Aorta (tissue), 5 donors: ENCODE results near the gene NRL. TPM values are rescaled to one million over a fixed set of nuclear protein-coding genes. Genes with fewer than 3 reads are reported as not detected.

Experiments
- ATAC-seq: fragments of 200-7000 bp; cut with Tn5 transposase; one replicate; pipeline ENCODE4 v1.9.1; 2022; ENCODE audit warnings: moderate library complexity; ENCODE audit not compliant: low FRiP score
- DNase-seq, 2 donors: peaks; one replicate each; pipeline ENCODE4 v3.0.0-alpha.2; 2020
- H3K27ac ChIP-seq, 2 donors: one replicate each; pipeline ENCODE4 v1.5.1; 2013; ENCODE audit warnings: low read length in 2 of 2, mild to moderate bottlenecking in 2 of 2, moderate library complexity in 2 of 2, control low read depth in 1 of 2, inconsistent platforms in 1 of 2, low read depth in 1 of 2
- H3K27me3 ChIP-seq, 2 donors: one replicate each; pipeline ENCODE4 v1.6.1; 2013; ENCODE audit warnings: control low read depth in 1 of 2, low read length in 1 of 2, mild to moderate bottlenecking in 1 of 2, moderate library complexity in 1 of 2; ENCODE audit not compliant: insufficient read depth in 2 of 2, control insufficient read depth in 1 of 2
- H3K36me3 ChIP-seq, 2 donors: one replicate each; pipeline ENCODE4 v1.6.1; 2013; ENCODE audit warnings: control low read depth in 1 of 2, low read length in 1 of 2, mild to moderate bottlenecking in 1 of 2; ENCODE audit not compliant: insufficient read depth in 2 of 2, control insufficient read depth in 1 of 2
- H3K4me1 ChIP-seq, 2 donors: one replicate each; pipeline ENCODE4 v1.6.1; 2013; ENCODE audit warnings: low read length in 2 of 2, control low read depth in 1 of 2, mild to moderate bottlenecking in 1 of 2, moderate library complexity in 1 of 2; ENCODE audit not compliant: insufficient read depth in 2 of 2, control insufficient read depth in 1 of 2
- H3K4me3 ChIP-seq, 2 donors: one replicate each; pipeline ENCODE4 v1.5.1; 2013; ENCODE audit warnings: low read length in 2 of 2, control low read depth in 1 of 2, mild to moderate bottlenecking in 1 of 2
- H3K9me3 ChIP-seq: one replicate; pipeline ENCODE4 v1.6.1; 2013; ENCODE audit warnings: mild to moderate bottlenecking, low read length; ENCODE audit not compliant: control insufficient read depth
- WGBS, 2 donors: extraction: QIAGEN DNeasy Blood & Tissue Kit; methylation state at CpG; one replicate each; pipeline ENCODE4 v1.1.7; 2013; 5-methylcytosine and 5-hydroxymethylcytosine counted together
- intact Hi-C, 2 donors: fragments of 100-400 bp; cut with DNase I; formaldehyde crosslinking; loops; one replicate each; pipeline versions ENCODE4 v1.14.2 to v1.15.0; 2022
- polyA plus RNA-seq, 2 donors: library from polyadenylated mRNA; stranded (reverse); fragments of 200-250 nt; gene quantifications; one replicate each; pipeline ENCODE4 v1.2.3, GENCODE V29; 2013
- total RNA-seq, 2 donors: library from RNA; stranded (reverse); fragmentation: NEBNext Ultra II Directional; extraction: Animal tissue kit (Norgen Biotek cat#: 25700); gene quantifications; one replicate each; pipeline ENCODE4 v1.2.1, GENCODE V29; 2021
- donor health status: healthy with polysubstance abuse.
- donor health status: Bipolar disorder and iron deficiency.
- donor health status: DM: no; HTN: no; CAD: no.
- donor health status: DM: no; HTN: no; CAD: no.
- donor health status: DM: yes; HTN: yes; CAD: no.

The NRL gene
- total and polyA plus RNA-seq, 4 donors = 0.63 to 1.4 (median 1.2) TPM

GRCh38 chr14:24086193-24086955, 28.4 kb downstream of the NRL start:
- H3K27ac ChIP-seq = no peak overlapping the region
- ATAC-seq (no peak), DNase-seq (peak in 1 of 2 donors; percentile 52)
- H3K4me1 ChIP-seq = no peaks in the 10 kb centered on the region
- WGBS, 2 donors = 88 to 93% methylated on average over 3 of the region's 3 CpGs
- intact Hi-C loops = no loop called here
- no peaks in the 10 kb centered on the region for H3K27me3 ChIP-seq
- no peaks in the 10 kb centered on the region for H3K9me3 ChIP-seq
- no peak overlapping the region for H3K4me3 ChIP-seq
- no peaks in the 10 kb centered on the region for H3K36me3 ChIP-seq

GRCh38 chr14:24085215-24085614, 29.5 kb downstream of the NRL start:
- intact Hi-C loops = no loop called here
- whole genome bisulfite sequencing, 2 donors = 91 to 96% methylated on average over 3 of the region's 3 CpGs
- Histone ChIP-seq H3K36me3 (no peaks in the 10 kb centered on the region), H3K4me1 (no peaks in the 10 kb centered on the region), H3K4me3 (no peak overlapping the region), H3K27me3 (no peaks in the 10 kb centered on the region), H3K27ac (no peak overlapping the region), H3K9me3 (no peaks in the 10 kb centered on the region)
- DNase-seq = no peak
- no peak for ATAC-seq

GRCh38 chr14:24084440-24084839, 30.3 kb downstream of the NRL start:
- Histone ChIP-seq H3K4me1 (no peaks in the 10 kb centered on the region), H3K36me3 (no peaks in the 10 kb centered on the region), H3K9me3 (no peaks in the 10 kb centered on the region), H3K27ac (no peak overlapping the region), H3K27me3 (no peaks in the 10 kb centered on the region), H3K4me3 (no peak overlapping the region)
- WGBS, 2 donors = 92 to 95% methylated on average over 2 of the region's 2 CpGs
- ATAC-seq (no peak), DNase-seq (peak; percentile 1 to 32)
- intact Hi-C loops = no loop called here

- no peaks in the 10 kb centered on the region for H3K36me3 ChIP-seq
- ATAC-seq (no peak), DNase-seq (no peak)
- no peaks in the 10 kb centered on the region for H3K4me1 ChIP-seq
- intact Hi-C loops = no loop called here
- no peak overlapping the region for H3K4me3 ChIP-seq
- no peak overlapping the region for H3K27ac ChIP-seq
- H3K27me3 ChIP-seq = no peaks in the 10 kb centered on the region
- no peaks in the 10 kb centered on the region for H3K9me3 ChIP-seq
- 91 to 96% methylated on average over 3 of the region's 3 CpGs for WGBS, 2 donors
These were observed 31.3 kb downstream of the NRL start for GRCh38 chr14:24083462-24083861.

- Histone ChIP-seq H3K36me3 (no peaks in the 10 kb centered on the region), H3K27ac (no peak overlapping the region), H3K27me3 (no peaks in the 10 kb centered on the region), H3K9me3 (no peaks in the 10 kb centered on the region), H3K4me1 (no peaks in the 10 kb centered on the region), H3K4me3 (no peak overlapping the region)
- 94% methylated on average over 5 of the region's 5 CpGs for WGBS, 2 donors
- intact Hi-C loops = no loop called here
- DNase-seq (peak in 1 of 2 donors; percentile 36), ATAC-seq (no peak)
These were observed 32.2 kb downstream of the NRL start for GRCh38 chr14:24082411-24083080.

- no peak overlapping the region for H3K27ac ChIP-seq
- WGBS, 2 donors = 33 to 37% methylated on average over 23 to 26 of the region's 26 CpGs
- H3K4me1 ChIP-seq = no peaks in the 10 kb centered on the region
- H3K9me3 ChIP-seq = no peaks in the 10 kb centered on the region
- no peak for ATAC-seq
- peak overlapping the region in 1 of 2 donors; percentile 58 for H3K4me3 ChIP-seq
- intact Hi-C loops = no loop called here
- DNase-seq = no peak
- peaks cover 0 to 3% of the 10 kb centered on the region in 2 donors for H3K27me3 ChIP-seq
- no peaks in the 10 kb centered on the region for H3K36me3 ChIP-seq
These were observed 33.0 kb downstream of the NRL start for GRCh38 chr14:24081739-24082211.

GRCh38 chr14:24080888-24081738, 33.6 kb downstream of the NRL start:
- Histone ChIP-seq H3K9me3 (no peaks in the 10 kb centered on the region), H3K27ac (no peak overlapping the region), H3K36me3 (no peaks in the 10 kb centered on the region), H3K4me1 (no peaks in the 10 kb centered on the region), H3K27me3 (peaks cover 0 to 4% of the 10 kb centered on the region in 2 donors), H3K4me3 (peak overlapping the region; percentile 21 to 58)
- DNase-seq (peak; percentile 75 to 81), ATAC-seq (peak; percentile 54)
- WGBS, 2 donors = 0 to 1% methylated on average over 69 to 74 of the region's 74 CpGs
- intact Hi-C loops = no loop called here

GRCh38 chr14:24080142-24080530, 34.6 kb downstream of the NRL start:
- ATAC-seq (no peak), DNase-seq (no peak)
- Histone ChIP-seq H3K9me3 (no peaks in the 10 kb centered on the region), H3K4me3 (no peak overlapping the region), H3K4me1 (no peaks in the 10 kb centered on the region), H3K27ac (no peak overlapping the region), H3K36me3 (no peaks in the 10 kb centered on the region), H3K27me3 (peaks cover 0 to 4% of the 10 kb centered on the region in 2 donors)
- WGBS, 2 donors = 79 to 83% methylated on average over 6 of the region's 6 CpGs
- intact Hi-C loops = no loop called here
